Muscle layer of duodenum (tissue), 2 donors: ENCODE measurements around the gene ACAD8.

Source experiments
- H3K27ac ChIP-seq: one replicate; pipeline ENCODE4 v1.7.0; 2013; ENCODE audit warnings: mild to moderate bottlenecking, low read length
- H3K27me3 ChIP-seq: one replicate; pipeline ENCODE4 v1.7.0; 2013; ENCODE audit warnings: low read depth, mild to moderate bottlenecking, control low read depth, low read length
- H3K36me3 ChIP-seq, 2 donors: one replicate each; pipeline ENCODE4 v1.7.0; 2013; ENCODE audit warnings: low read length in 2 of 2, control low read depth in 1 of 2, mild to moderate bottlenecking in 1 of 2; ENCODE audit not compliant: insufficient read depth in 2 of 2, control insufficient read depth in 1 of 2
- H3K4me1 ChIP-seq, 2 donors: one replicate each; pipeline ENCODE4 v1.7.0; 2013; ENCODE audit warnings: low read length in 2 of 2, mild to moderate bottlenecking in 2 of 2, control low read depth in 1 of 2, moderate library complexity in 1 of 2; ENCODE audit not compliant: insufficient read depth in 2 of 2, control insufficient read depth in 1 of 2
- H3K4me3 ChIP-seq, 2 donors: one replicate each; pipeline ENCODE4 v1.7.0; 2013; ENCODE audit warnings: low read length in 2 of 2, low read depth in 1 of 2, mild to moderate bottlenecking in 1 of 2
- H3K9me3 ChIP-seq, 2 donors: one replicate each; pipeline ENCODE4 v1.7.0; 2013; ENCODE audit warnings: low read length in 2 of 2, control low read depth in 1 of 2, mild to moderate bottlenecking in 1 of 2; ENCODE audit not compliant: control insufficient read depth in 1 of 2
- donor health status: healthy.

ACAD8 gene

GRCh38 chr11:134253188-134253993, at the start of gene ACAD8, which contains the start of gene THYN1:
TSS of gene ACAD8 (plus strand) at chr11:134253568. CDS start at chr11:134253601, 33 bp downstream.
TSS of gene THYN1 (minus strand) at chr11:134253352. CDS start at chr11:134252882, 470 bp downstream.
- no peaks in the 10 kb centered on the region for H3K9me3 ChIP-seq
- peaks cover 20 to 36% of the 10 kb centered on the region in 2 donors for H3K36me3 ChIP-seq
- peak within 1 kb of the TSS; percentile 78 for H3K27ac ChIP-seq
- peaks cover 6 to 23% of the 10 kb centered on the region in 2 donors for H3K4me1 ChIP-seq
- H3K4me3 ChIP-seq, result peak within 1 kb of the TSS; percentile 95 to 100
- no peaks in the 10 kb centered on the region for H3K27me3 ChIP-seq

- Histone ChIP-seq H3K27me3 (no peaks in the 10 kb centered on the region), H3K4me1 (no peaks in the 10 kb centered on the region), H3K4me3 (no peak overlapping the region), H3K27ac (no peak overlapping the region), H3K9me3 (no peaks in the 10 kb centered on the region), H3K36me3 (peaks cover 34 to 76% of the 10 kb centered on the region in 2 donors)
Measured at GRCh38 chr11:134205729-134206128, 47.6 kb upstream of the ACAD8 start.

GRCh38 chr11:134206185-134206584, 47.2 kb upstream of the ACAD8 start:
- Histone ChIP-seq H3K9me3 (no peaks in the 10 kb centered on the region), H3K27me3 (no peaks in the 10 kb centered on the region), H3K27ac (no peak overlapping the region), H3K4me1 (no peaks in the 10 kb centered on the region), H3K36me3 (peaks cover 34 to 71% of the 10 kb centered on the region in 2 donors), H3K4me3 (no peak overlapping the region)

GRCh38 chr11:134207538-134208239, 45.7 kb upstream of the ACAD8 start:
- Histone ChIP-seq H3K4me3 (no peak overlapping the region), H3K36me3 (peaks cover 25 to 58% of the 10 kb centered on the region in 2 donors), H3K4me1 (no peaks in the 10 kb centered on the region), H3K9me3 (no peaks in the 10 kb centered on the region), H3K27me3 (no peaks in the 10 kb centered on the region), H3K27ac (no peak overlapping the region)

- Histone ChIP-seq H3K36me3 (peaks cover 3 to 10% of the 10 kb centered on the region in 2 donors), H3K27ac (no peak overlapping the region), H3K4me3 (no peak overlapping the region)
Measured at GRCh38 chr11:134215836-134216235, 37.5 kb upstream of the ACAD8 start.

GRCh38 chr11:134216816-134217215, 36.6 kb upstream of the ACAD8 start:
- Histone ChIP-seq H3K9me3 (no peaks in the 10 kb centered on the region), H3K36me3 (peaks cover 3 to 10% of the 10 kb centered on the region in 2 donors), H3K4me1 (no peaks in the 10 kb centered on the region), H3K27me3 (no peaks in the 10 kb centered on the region), H3K27ac (no peak overlapping the region), H3K4me3 (no peak overlapping the region)

More at GRCh38 chr11:134215836-134216235, 37.5 kb upstream of the ACAD8 start:
- no peaks in the 10 kb centered on the region for H3K4me1 ChIP-seq
- H3K27me3 ChIP-seq, result no peaks in the 10 kb centered on the region
- H3K9me3 ChIP-seq, result no peaks in the 10 kb centered on the region

- Histone ChIP-seq H3K4me1 (peaks cover 18 to 35% of the 10 kb centered on the region in 2 donors), H3K9me3 (no peaks in the 10 kb centered on the region), H3K27me3 (no peaks in the 10 kb centered on the region), H3K36me3 (no peaks in the 10 kb centered on the region), H3K4me3 (peak overlapping the region; percentile 81 to 92), H3K27ac (no peak overlapping the region)
Measured at GRCh38 chr11:134223121-134223520, 30.2 kb upstream of the ACAD8 start.

GRCh38 chr11:134223836-134224709, 29.3 kb upstream of the ACAD8 start, which contains the start of the genes NCAPD3 and VPS26B:
TSS of gene NCAPD3 (minus strand) at chr11:134223967. CDS start at chr11:134223926, 41 bp downstream.
TSS of gene VPS26B (plus strand) at chr11:134224671. CDS start at chr11:134225123, 452 bp downstream.
- Histone ChIP-seq H3K4me1 (peaks cover 18 to 35% of the 10 kb centered on the region in 2 donors), H3K9me3 (no peaks in the 10 kb centered on the region), H3K4me3 (peak within 1 kb of the TSS; percentile 81 to 92), H3K27me3 (no peaks in the 10 kb centered on the region), H3K27ac (peak within 1 kb of the TSS; percentile 97), H3K36me3 (no peaks in the 10 kb centered on the region)

GRCh38 chr11:134224710-134225664, 28.4 kb upstream of the ACAD8 start:
- H3K4me1 ChIP-seq, result peaks cover 18 to 35% of the 10 kb centered on the region in 2 donors
- H3K9me3 ChIP-seq, result no peaks in the 10 kb centered on the region
- H3K4me3 ChIP-seq, result peak overlapping the region; percentile 76 to 92
- no peaks in the 10 kb centered on the region for H3K36me3 ChIP-seq
- peak overlapping the region; percentile 32 for H3K27ac ChIP-seq
- no peaks in the 10 kb centered on the region for H3K27me3 ChIP-seq

- peaks cover 18 to 35% of the 10 kb centered on the region in 2 donors for H3K4me1 ChIP-seq
- peak overlapping the region in 1 of 2 donors; percentile 3 for H3K4me3 ChIP-seq
- H3K27ac ChIP-seq, result no peak overlapping the region
- no peaks in the 10 kb centered on the region for H3K27me3 ChIP-seq
- no peaks in the 10 kb centered on the region for H3K9me3 ChIP-seq
- H3K36me3 ChIP-seq, result no peaks in the 10 kb centered on the region
Measured at GRCh38 chr11:134226806-134227325, 26.5 kb upstream of the ACAD8 start.
